HG02884 (cell line): ENCODE data around the gene ZFPL1.
A peak's percentile ranks its signal among the peaks of the same experiment; 100 is the strongest.
"Not testable (repeated sequence)": the region's sequence is repeated elsewhere in the genome, so short reads cannot be mapped to it uniquely, and the experiment has no call there.

Experiments
- ATAC-seq: cut with Tn5 transposase; IDR thresholded peaks from one replicate; pipeline ENCODE4 v1.9.1; 2021; ENCODE audit warnings: mild to moderate bottlenecking, moderate library complexity; ENCODE audit not compliant: unreplicated experiment

Gene ZFPL1

GRCh38 chr11:65113839-65114238 lies 29.8 kb downstream of the ZFPL1 start:
- no peak for ATAC-seq

GRCh38 chr11:65114538-65115171 lies 30.6 kb downstream of the ZFPL1 start:
- ATAC-seq = no peak

- no peak for ATAC-seq
These were observed 31.5 kb downstream of the ZFPL1 start for GRCh38 chr11:65115361-65116082.

- no peak for ATAC-seq
These were observed 32.6 kb downstream of the ZFPL1 start for GRCh38 chr11:65116370-65117205.

GRCh38 chr11:65117206-65118096 lies 33.4 kb downstream of the ZFPL1 start, which contains the start of gene ZNHIT2:
Gene ZNHIT2 (minus strand): TSS chr11:65117701. CDS start chr11:65117653, 48 bp downstream.
- peak; percentile 54 for ATAC-seq

GRCh38 chr11:65118097-65118837 lies 34.2 kb downstream of the ZFPL1 start:
- no peak for ATAC-seq

- ATAC-seq = not testable (repeated sequence)
These were observed 35.1 kb downstream of the ZFPL1 start for GRCh38 chr11:65118891-65119669.

GRCh38 chr11:65119670-65119995 lies 35.6 kb downstream of the ZFPL1 start:
- no peak for ATAC-seq

DNA sequence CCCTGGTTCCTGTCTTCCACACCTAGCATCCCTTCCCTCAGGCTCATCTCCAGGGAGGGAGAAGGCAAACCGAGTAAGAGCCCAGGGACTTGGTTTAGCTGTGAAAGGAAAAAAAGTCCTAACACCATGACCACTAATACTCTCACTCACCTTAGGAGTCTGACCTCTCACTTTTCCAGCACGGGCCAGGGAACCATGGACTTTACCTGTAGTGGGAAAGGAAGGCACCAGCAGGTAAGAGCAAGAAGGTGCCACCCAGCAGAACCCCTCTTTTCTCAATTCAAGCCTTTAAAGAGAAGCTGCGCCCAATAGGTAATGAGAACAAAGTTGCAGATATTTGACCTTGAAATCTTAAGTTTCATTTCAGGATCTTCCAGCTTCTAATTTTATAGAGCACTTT lies 36.8 kb downstream of the ZFPL1 start:
- no peak for ATAC-seq

- ATAC-seq = no peak
These were observed 37.4 kb downstream of the ZFPL1 start for GRCh38 chr11:65121447-65121864.

- peak; percentile 58 for ATAC-seq
These were observed 38.1 kb downstream of the ZFPL1 start, which contains the start of the genes FAU and MRPL49 for GRCh38 chr11:65121865-65122696. Gene FAU (minus strand): TSS chr11:65122134. CDS start chr11:65121813, 321 bp downstream. Gene MRPL49 (plus strand): TSS chr11:65122321. CDS start chr11:65122347, 26 bp downstream.

- no peak for ATAC-seq
These were observed 40.6 kb downstream of the ZFPL1 start for GRCh38 chr11:65124480-65125196.

DNA sequence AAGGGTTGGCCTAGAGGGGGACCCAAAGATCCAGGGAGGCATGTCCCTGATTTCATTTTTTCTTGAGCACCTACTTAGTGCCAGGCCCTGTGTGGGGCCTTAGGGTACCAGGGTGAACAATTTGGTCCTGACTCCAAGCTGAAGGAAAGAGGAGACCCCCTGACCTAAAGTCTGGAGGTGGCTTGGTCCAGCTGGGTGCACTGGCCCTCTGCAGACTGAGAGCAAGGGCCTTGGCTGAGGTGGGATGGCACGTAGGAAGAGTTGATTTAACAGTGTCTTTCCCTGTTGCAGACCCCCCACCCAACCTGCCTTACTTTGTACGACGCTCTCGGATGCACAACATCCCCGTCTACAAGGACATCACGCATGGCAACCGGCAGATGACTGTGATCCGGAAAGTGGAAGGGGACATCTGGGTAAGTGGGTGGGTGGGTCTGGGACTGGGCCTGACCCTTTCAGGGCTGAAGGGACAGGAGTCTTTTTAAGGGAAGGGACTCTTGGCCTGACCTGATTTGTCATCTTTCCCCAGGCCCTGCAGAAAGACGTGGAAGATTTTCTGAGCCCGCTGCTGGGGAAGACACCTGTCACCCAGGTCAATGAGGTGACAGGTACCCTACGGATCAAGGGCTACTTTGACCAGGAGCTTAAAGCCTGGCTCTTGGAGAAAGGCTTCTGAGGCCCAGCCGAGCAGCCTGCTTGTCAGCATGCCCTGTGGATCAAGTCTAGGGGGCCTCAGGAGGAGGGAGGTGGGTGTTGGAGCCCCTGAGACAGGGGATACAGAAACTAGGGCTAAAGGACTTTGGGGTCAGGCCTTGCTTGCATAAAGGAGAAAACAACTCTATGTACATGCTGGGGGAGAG lies 41.4 kb downstream of the ZFPL1 start:
- no peak for ATAC-seq

GRCh38 chr11:65126624-65127274 lies 42.7 kb downstream of the ZFPL1 start:
- no peak for ATAC-seq

- no peak for ATAC-seq
These were observed 43.6 kb downstream of the ZFPL1 start for GRCh38 chr11:65127473-65128181.
